NCI-H774 (cell line): ENCODE data around the gene PWWP2B.

Experiments used
- DNase-seq: peaks from one replicate; lab custom pipeline; 2025; lab: John Stamatoyannopoulos, UW

PWWP2B gene

GRCh38 chr10:132394936-132395703, 1.9 kb upstream of the PWWP2B start:
- DNase-seq = no peak

DNA sequence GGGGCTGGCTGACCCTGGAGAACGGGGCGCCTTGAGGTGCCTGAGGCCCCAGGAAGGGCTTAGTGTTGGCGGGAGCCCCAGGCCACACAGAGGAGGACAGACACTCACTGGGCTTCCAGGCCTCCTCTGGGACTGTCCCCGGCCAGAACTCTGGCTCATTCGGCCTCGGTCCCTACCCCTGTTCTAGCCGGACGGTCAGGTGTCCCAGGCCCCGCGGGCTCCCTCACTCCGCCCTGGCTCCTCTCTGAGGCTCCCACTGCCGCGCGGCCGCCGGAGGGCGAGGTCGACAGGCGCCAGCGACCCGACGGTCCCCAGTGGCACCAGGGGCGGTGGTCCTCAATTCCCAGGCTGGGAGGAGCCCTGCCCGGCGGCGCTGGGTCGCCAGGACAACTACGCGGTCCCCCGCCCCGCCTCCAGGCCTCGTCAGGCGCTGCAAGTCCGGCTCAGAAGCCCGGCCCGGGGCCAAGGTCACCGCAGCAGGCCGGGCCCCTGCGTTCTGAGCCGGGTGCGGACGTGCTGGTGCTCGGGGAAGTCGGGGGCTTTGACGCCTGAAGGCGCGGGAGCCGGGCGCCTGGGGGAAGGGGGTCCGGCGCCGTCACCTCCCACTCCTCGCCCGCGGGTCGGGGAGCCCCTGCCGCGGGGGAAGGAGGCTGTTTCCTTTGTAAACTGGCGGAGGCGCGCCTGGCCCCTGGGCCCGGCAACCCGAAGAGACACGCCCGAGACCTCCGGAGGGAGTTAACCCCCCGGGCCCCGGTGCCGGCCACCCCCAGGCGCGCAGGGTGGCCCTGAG, 1.1 kb upstream of the PWWP2B start:
- no peak for DNase-seq

GRCh38 chr10:132396494-132397035, 435 bp upstream of the PWWP2B start:
- DNase-seq = no peak

- DNase-seq = no peak
Observed at GRCh38 chr10:132397671-132398565, 918 bp downstream of the PWWP2B start.

DNA sequence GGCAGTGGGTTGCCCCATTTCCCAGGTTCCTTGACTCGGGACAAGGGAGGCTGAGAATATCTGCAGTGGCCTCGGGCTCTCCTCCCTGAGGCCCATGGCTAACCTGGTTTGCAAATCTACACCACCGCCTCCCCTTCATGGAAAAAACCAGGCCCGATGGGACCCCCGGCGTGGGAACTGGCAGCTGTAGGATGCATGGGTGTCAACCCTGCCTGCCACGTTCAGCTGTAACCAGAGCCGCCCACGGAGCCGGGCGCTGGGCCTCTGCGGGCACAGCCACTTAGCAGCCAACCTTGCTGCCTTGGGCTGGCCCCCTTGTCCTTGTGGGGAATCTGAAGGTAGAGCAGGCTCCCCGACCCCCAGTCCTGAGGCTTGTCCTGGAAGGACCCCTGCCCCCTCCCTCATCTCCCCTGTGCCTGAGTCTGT, 1.6 kb downstream of the PWWP2B start:
- no peak for DNase-seq

- no peak for DNase-seq
Observed at GRCh38 chr10:132399117-132400035, 2.4 kb downstream of the PWWP2B start.

GRCh38 chr10:132400041-132400546, 3.1 kb downstream of the PWWP2B start:
- DNase-seq = no peak

DNA sequence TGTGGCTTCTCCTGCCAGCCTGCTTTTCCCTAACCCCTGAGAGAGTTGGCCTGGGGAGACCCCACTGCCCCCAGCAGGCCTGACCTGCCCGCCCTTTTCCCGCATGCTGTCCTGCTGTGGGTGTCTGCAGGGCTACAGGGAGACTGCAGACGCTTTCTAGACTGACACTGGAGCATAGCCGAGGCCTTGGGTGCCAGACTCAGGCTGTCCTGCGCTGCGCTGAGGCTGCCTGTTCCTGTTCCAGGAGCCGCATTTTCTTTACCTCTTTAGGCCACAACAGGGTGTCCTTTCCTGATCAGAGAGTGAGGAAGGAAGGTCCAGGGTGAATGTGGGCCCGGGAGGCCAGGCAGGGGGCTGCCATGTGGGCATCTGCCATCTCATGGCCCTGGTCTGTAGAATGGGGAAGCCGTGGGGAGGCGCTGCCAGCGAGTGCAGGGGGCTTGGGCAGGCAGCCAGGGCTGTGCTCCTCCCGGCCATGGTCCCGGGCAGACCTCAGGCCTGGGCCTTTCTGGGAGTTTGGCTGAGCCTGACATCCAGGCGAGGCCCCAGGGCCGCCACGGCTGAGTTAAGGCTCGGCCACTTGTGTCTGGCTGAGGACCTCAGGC, 3.6 kb downstream of the PWWP2B start:
- DNase-seq = no peak

DNA sequence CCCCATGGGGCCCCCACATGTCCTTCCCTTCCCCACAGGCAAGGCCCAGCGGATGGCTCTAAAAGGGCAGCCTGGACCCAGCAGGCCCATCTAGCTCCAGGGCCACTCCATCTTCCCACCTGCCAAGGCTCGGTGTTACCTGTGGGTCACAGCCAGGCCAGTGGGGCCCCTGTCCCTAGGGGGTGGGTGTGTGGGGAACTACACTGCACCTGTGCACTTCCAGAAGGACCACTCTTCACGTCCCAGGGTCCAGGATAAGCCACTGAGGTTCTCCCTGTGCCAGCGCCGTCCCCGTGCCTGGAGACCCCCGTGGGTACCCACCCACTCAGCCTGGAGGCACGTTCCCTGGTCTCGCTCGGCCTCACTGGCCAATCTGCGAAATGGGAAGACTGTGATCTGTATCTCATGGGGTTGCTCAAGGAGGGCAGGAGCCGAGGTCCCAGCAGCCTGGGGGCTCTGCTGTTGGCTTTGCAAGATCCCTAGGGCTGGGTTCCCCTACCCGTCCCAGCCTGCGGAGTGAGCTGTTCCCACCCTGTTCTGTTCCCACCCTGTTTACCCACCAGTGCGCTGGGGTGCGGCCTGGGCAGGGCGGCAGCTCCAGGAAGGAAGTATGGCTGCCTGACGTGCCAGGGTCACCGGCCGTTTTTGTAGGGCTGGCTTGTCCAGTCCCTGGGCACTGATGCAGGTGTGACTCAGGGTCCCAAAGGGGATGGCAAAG, 4.6 kb downstream of the PWWP2B start:
- DNase-seq = no peak

GRCh38 chr10:132402781-132403241, 5.8 kb downstream of the PWWP2B start:
- no peak for DNase-seq

DNA sequence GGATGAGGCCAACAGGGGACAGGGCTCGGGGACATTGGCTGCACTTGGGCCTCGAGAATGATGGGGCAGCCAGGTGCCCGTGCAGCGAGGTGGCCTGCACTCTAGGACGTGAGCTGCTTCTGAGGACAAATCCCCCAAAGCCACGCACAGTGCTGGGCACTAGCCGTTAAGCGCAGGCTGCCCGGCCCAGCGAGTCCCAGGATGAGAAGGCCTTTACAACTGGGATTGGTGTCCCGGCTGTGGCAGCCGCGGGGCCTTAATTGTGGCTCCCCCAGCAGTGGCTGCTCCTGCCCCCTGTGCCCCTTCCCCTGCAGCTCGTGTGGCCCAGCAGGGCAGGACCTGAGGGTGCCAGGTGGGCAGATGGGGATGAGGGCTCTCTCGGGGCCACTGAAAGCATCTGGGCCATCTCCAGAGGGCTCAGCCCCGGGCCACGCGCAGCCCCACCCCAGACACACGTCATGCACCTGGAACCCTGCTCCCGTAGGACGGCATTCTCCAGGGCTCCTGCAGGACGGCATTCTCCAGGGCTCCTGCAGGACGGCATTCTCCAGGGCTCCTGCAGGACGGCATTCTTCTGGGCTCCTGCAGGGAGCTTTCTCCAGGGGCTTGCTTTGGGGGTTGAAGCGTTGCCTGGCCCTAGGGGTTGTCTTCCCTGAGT, 6.6 kb downstream of the PWWP2B start:
- DNase-seq = no peak

DNA sequence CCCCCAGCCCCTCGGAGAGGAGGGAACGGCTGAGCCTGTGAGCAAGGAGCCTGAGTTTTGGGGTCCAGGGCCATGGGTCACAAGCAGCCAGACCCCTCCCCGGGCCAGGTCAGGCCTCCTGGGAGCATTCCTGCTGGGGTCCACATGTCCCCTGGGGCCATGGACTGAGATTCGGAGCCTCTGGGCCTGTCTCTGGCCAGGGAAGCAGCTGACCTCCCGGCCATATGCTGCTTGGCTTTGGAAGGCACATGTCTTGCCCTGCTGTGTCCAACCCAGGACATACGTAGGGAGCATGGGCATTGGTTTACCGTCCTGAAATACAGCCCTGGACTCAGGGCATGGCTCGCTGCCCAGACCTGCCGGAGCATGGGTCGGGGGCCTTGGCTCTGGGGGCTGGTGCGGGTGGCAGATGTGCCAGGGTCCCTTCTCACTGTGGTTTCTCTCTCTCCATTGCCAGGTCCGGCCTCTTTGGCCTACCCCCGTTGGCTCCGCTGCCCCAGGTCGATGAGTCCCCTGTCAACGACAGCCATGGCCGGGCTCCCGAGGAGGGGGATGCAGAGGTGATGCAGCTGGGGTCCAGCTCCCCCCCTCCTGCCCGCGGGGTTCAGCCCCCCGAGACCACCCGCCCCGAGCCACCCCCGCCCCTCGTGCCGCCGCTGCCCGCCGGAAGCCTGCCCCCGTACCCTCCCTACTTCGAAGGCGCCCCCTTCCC, 7.3 kb downstream of the PWWP2B start:
- no peak for DNase-seq

DNA sequence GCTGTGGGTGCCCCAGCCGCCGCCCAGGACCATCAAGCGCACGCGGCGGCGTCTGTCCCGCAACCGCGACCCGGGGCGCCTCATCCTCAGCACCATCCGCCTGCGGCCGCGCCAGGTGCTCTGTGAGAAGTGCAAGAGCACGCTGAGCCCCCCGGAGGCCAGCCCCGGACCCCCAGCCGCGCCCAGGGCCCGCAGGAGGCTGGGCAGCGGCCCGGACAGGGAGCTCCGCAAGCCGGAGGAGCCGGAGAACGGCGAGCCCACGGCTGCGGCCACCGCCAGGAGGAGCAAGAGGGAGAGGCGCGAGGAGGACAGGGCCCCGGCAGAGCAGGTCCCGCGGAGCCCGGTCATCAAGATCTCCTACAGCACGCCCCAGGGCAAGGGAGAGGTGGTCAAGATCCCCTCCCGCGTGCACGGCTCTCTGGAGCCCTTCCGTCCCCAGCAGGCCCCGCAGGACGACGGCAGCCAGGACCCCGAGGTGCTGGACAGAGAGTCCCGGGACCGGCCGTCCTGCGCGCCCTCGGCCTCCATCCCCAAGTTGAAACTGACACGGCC, 8.0 kb downstream of the PWWP2B start:
- DNase-seq = no peak

- DNase-seq = no peak
Observed at GRCh38 chr10:132405463-132405991, 8.5 kb downstream of the PWWP2B start.

- DNase-seq = no peak
Observed at GRCh38 chr10:132406181-132406580, 9.2 kb downstream of the PWWP2B start.

DNA sequence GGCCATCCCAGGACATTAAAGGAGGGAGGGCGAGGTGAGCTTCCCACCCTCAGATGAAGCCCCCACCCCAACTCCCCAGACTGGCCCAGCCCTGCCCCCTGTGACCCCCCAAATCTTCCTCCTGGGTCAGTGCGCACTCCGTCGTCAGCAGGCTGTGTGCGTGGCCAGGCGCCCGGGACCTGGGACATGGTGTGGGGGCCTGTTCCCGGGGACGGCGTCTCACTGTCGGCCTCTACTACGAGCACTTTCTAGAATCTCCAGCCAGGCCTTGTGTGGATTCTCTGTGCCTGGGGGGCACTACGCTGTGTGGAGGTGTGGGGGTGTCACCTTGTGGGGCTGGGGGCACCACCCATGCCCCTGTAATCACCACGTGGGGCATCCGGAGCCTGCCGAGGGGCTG, 9.8 kb downstream of the PWWP2B start:
- no peak for DNase-seq

DNA sequence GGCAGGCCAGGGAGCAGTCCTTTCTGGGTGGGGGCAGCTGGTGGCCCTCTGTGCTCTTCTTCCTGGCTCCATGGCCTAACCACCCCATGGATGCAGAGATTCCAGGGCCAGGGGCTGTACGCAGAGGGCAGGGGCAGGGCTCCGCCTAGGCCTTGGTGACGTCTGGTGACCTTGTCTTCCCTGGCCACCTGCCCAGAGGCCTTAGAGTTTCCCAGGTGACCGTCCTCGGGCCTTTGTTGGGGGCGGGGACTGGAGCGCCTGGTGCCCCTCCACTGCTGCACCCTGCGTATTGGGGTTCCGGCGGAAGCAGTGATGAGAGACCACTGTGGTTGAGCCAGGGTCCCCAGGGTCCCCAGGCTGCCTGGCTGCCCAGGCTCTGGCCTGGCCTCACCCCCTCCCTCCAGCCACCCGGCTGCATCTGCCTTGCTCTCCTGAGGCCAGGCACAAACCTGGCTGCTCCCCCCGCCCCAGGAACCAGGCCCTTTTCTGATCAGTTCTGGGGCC, 10.3 kb downstream of the PWWP2B start:
- peak; percentile 22 for DNase-seq
